Measurements from ENCODE around the gene KCNK18.
A peak's percentile ranks its signal among the peaks of the same experiment; 100 is the strongest.

Gene KCNK18

DNA sequence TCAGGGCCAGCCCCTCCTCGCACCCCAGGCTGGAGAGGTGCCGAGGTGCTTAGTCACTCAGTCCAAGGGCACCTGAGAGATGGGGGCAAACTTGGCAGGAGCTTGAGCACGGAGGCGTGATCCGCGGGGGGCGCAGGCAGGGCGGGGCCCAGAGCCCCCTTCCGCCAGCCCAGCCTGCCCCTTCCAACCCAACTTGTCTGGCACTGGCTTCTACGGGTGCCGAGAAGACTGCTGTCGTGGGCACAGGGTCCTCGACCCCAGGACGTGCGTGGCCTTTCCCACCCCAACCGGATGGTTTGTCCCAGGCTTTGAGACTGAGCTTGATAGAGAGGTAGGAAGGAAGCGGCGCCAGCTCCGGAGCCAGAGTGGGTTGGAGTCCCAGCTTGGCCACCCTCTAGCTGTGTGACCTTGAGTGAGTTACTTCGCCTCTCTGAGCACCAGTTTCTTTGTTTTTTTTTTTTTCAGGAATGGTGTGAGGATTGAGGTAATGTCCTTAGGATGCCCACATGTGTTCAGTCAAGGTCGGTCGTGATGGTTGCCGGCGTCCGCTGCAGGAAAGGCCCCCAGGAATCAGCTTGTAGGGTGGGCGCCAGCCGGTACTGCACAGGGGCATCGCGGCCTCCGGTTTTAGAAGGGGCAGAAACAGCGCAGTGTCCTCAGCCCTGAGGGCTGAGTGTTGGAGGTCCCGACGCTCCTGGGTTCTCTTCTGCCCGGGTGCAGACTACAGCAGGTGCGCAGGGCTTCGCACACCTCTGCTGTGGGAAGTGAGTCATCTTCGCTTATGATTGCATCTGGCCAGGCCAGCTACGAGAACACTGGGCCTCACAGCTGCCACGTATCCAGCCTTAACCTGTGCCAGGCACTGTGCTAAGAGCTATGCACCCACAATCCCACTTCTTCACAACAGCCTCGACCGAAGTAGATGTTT, 30.6 kb upstream of the KCNK18 start:
- DNase-seq (ENCODE audit: low read depth): no peak
- TF ChIP-seq, protein P1, sequence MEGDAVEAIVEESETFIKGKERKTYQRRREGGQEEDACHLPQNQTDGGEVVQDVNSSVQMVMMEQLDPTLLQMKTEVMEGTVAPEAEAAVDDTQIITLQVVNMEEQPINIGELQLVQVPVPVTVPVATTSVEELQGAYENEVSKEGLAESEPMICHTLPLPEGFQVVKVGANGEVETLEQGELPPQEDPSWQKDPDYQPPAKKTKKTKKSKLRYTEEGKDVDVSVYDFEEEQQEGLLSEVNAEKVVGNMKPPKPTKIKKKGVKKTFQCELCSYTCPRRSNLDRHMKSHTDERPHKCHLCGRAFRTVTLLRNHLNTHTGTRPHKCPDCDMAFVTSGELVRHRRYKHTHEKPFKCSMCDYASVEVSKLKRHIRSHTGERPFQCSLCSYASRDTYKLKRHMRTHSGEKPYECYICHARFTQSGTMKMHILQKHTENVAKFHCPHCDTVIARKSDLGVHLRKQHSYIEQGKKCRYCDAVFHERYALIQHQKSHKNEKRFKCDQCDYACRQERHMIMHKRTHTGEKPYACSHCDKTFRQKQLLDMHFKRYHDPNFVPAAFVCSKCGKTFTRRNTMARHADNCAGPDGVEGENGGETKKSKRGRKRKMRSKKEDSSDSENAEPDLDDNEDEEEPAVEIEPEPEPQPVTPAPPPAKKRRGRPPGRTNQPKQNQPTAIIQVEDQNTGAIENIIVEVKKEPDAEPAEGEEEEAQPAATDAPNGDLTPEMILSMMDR (conservative IDR thresholded peaks at IDR 0.05; ENCODE audit: low read depth, low read length): no peak
- H3K4me3 ChIP-seq (ENCODE audit: low read length): no peak overlapping the region

DNA sequence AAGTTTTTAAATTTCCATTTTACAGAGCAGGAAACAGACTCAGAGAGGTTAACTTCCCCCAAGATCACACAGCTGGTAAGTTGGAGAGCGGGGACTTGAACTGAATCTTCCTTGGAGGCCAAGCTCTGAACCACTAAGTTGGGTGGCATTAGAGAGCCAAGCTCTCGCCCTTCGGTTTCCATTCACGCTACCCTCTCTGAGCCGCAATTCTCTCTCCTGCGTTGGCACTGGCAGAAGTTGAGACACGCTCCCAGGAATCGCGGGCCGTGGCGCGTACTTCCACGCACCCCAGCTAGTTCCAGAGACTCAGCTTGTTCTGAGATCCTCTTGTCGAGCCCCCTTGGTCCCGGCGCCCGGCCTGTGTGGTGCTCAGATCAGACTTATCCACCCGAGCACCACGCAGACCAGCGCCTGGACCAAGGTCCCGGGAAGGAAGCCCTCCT, 29.9 kb upstream of the KCNK18 start:
- TF ChIP-seq, protein P1 (conservative IDR thresholded peaks at IDR 0.05; ENCODE audit: low read depth, low read length): no peak
- no peak for DNase-seq (ENCODE audit: low read depth)
- no peak overlapping the region for H3K4me3 ChIP-seq (ENCODE audit: low read length)

DNA sequence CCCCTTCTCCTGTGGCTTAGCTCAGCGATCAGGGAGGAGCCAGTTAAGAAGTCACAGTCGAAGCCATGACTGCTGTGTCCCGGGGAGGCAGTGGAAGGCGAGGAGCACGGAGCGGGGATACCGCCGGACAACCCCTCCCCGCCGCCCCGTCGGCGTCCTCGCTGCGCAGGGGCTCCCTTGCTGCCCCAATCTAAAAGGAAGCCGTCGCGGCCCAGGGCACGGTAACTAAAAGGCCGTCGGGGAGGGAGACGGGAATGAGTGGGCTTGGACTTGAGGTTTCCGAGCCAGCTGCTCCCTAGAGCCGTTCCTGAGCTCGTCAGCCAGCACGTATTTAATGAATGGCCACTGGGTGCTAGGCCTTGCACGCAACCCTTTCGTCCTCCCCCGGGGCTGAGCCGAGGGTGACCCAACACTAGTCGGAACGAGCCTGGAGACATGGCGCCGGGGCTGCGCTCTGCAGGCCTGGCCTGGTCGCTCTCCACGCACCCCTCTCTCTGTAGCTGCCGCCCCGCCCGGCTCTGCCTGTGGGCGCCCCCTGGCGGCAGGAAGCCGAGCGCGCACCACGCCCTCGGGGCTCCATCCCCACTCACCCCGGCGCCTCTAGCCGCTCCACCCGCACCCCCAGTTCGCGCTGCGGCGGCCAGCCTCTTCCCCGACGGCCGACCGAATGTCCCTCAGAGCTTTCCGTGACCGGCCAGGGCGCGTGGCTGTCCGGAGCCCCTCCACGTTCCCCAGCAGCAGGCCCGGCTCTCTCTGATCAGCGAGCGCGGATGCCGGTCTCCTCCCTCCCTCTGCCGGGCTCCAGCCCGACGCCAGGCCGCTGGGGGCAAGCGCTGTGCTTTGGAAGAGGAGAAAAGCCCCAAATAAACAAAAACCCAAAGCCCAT, 29.3 kb upstream of the KCNK18 start:
- DNase-seq (ENCODE audit: low read depth): no peak
- TF ChIP-seq, protein P1 (conservative IDR thresholded peaks at IDR 0.05; ENCODE audit: low read depth, low read length): peak; percentile 70
- peak overlapping the region; percentile 22 for H3K4me3 ChIP-seq (ENCODE audit: low read length)

DNA sequence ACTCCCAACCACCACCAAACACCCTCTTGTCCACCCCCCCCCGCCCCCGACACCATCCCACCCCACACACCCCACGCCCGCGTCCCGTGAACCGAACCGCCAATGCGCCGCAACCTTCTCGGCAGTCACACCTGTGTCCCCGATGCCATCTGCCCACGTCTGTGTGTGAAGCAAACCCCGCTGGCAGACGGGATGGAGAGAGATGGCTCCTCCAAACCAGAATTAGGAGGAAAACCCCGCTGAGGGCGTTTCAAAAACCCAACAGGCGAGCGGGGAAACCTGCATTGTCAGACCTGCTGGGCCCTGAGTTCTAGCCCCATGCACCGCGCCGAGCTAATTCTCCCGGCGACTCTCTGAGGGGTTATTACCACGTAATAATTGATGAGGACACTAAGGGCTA, 28.6 kb upstream of the KCNK18 start:
- DNase-seq (ENCODE audit: low read depth): no peak
- TF ChIP-seq, protein P1 (conservative IDR thresholded peaks at IDR 0.05; ENCODE audit: low read depth, low read length): no peak

DNA sequence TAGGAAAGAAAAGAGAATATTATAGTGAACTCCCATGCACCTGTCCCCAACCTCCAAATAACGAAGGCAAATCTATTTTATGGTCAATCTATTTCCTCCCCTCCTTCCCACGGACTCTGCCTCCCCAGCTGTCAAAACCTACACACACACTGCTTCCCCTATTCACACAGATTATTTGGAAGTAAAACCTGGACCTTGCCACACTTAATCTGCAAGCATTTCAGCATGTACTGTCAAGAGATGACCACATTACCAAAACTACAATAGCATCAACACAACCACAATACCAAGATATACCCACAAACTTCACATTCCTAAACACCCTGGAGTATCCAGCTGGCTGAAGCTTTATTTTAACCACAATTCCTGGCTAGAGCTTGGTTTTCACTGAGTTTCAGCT, 27.8 kb upstream of the KCNK18 start:
- TF ChIP-seq, protein P1 (conservative IDR thresholded peaks at IDR 0.05; ENCODE audit: low read depth, low read length): no peak

More for the DNA sequence above, 28.6 kb upstream of the KCNK18 start:
- no peak overlapping the region for H3K4me3 ChIP-seq (ENCODE audit: low read length)

DNA sequence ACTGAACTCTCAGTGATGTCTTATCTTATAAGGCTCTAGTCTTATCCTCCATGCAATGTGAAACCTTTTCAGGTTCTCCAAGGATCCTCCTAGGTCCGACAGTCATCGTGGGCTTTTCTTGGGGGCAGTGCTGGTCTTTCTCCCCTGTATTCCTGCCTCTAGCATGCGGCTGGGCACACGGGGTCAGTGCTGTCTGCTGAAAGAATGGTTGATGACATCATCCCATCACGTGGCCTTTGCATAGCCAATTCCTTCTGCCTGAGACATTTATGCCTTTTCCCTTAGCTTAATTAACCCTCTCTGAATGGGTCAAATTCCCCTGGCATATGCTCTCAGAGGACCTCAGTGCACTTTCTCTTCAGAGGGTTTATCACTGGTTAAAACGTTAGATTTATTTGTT, 27.0 kb upstream of the KCNK18 start:
- TF ChIP-seq, protein P1 (conservative IDR thresholded peaks at IDR 0.05; ENCODE audit: low read depth, low read length): no peak
- no peak overlapping the region for H3K4me3 ChIP-seq (ENCODE audit: low read length)
- no peak for DNase-seq (ENCODE audit: low read depth)

More for the DNA sequence above, 27.8 kb upstream of the KCNK18 start:
- no peak overlapping the region for H3K4me3 ChIP-seq (ENCODE audit: low read length)
- no peak for DNase-seq (ENCODE audit: low read depth)
